Activated effector memory CD4-positive, alpha-beta T cell treated with anti-CD3 and anti-CD28 coated beads, Interleukin-2, amount 50 U/mL, for 16 hours (primary cell): ENCODE results near the gene TNS3.

Source experiments
- DNase-seq: peaks from one replicate; pipeline ENCODE4 v3.0.0-alpha.2; 2020

TNS3 gene

GRCh38 chr7:47502240-47502877 lies 79.6 kb downstream of the TNS3 start:
- DNase-seq, result no peak

GRCh38 chr7:47501406-47501805 lies 80.5 kb downstream of the TNS3 start:
- DNase-seq, result no peak

GRCh38 chr7:47500103-47500563 lies 81.8 kb downstream of the TNS3 start:
- no peak for DNase-seq

- no peak for DNase-seq
These were observed 83.5 kb downstream of the TNS3 start for GRCh38 chr7:47498229-47499056.

GRCh38 chr7:47497367-47498096 lies 84.4 kb downstream of the TNS3 start:
- DNase-seq, result no peak

GRCh38 chr7:47496666-47497065 lies 85.2 kb downstream of the TNS3 start:
- no peak for DNase-seq

GRCh38 chr7:47496056-47496665 lies 85.8 kb downstream of the TNS3 start:
- no peak for DNase-seq

GRCh38 chr7:47493976-47494911 lies 87.7 kb downstream of the TNS3 start:
- DNase-seq, result no peak

- no peak for DNase-seq
These were observed 89.1 kb downstream of the TNS3 start for GRCh38 chr7:47492716-47493325.

- DNase-seq, result no peak
These were observed 91.2 kb downstream of the TNS3 start for GRCh38 chr7:47490501-47491265.

- DNase-seq, result no peak
These were observed 92.3 kb downstream of the TNS3 start for GRCh38 chr7:47489624-47490023.

GRCh38 chr7:47488969-47489342 lies 93.0 kb downstream of the TNS3 start:
- no peak for DNase-seq

GRCh38 chr7:47488201-47488968 lies 93.5 kb downstream of the TNS3 start:
- no peak for DNase-seq

GRCh38 chr7:47485640-47486435 lies 96.1 kb downstream of the TNS3 start:
- DNase-seq, result no peak

GRCh38 chr7:47484923-47485639 lies 96.8 kb downstream of the TNS3 start:
- no peak for DNase-seq

GRCh38 chr7:47484457-47484856 lies 97.5 kb downstream of the TNS3 start:
- no peak for DNase-seq

- DNase-seq, result no peak
These were observed 98.2 kb downstream of the TNS3 start for GRCh38 chr7:47483604-47484273.
